Neutrophil (primary cell): ENCODE measurements around the gene PRKCI.

ENCODE experiments used
- H3K27ac ChIP-seq: fragments of 200-600 bp; sonication (generic); 2 replicates; pipeline ENCODE4 v1.5.1; 2016; ENCODE audit warnings: mild to moderate bottlenecking, moderate library complexity
- H3K27me3 ChIP-seq: fragments of 200-600 bp; sonication (generic); 2 replicates; pipeline ENCODE4 v1.6.0; 2016; ENCODE audit warnings: mild to moderate bottlenecking
- H3K36me3 ChIP-seq: fragments of 200-600 bp; sonication (generic); 2 replicates; pipeline ENCODE4 v1.5.1; 2017
- H3K4me1 ChIP-seq, 2 experiments: fragments of 200-600 bp in 1 of 2; sonication (generic) in 1 of 2; 1 replicate in 1 of 2; 2 replicates in 1 of 2; pipeline versions ENCODE4 v1.5.1 to v1.6.1; 2013 to 2016; ENCODE audit warnings: low read depth in 1 of 2, low read length in 1 of 2, mild to moderate bottlenecking in 1 of 2, moderate library complexity in 1 of 2; ENCODE audit not compliant: control insufficient read depth in 1 of 2, insufficient read depth in 1 of 2
- H3K4me3 ChIP-seq, 2 experiments: fragments of 200-600 bp in 1 of 2; sonication (generic) in 1 of 2; 1 replicate in 1 of 2; 2 replicates in 1 of 2; pipeline ENCODE4 v1.5.1; 2013 to 2016; ENCODE audit warnings: low read depth in 1 of 2, low read length in 1 of 2, mild to moderate bottlenecking in 1 of 2, moderate library complexity in 1 of 2
- H3K9me3 ChIP-seq: fragments of 200-600 bp; sonication (generic); 2 replicates; pipeline ENCODE4 v1.5.1; 2016
- CTCF ChIP-seq: fragments of 200-600 bp; sonication (generic); IDR thresholded peaks from 2 replicates; pipeline ENCODE4 v1.5.1; 2016; ENCODE audit warnings: antibody characterized with exemption

The PRKCI gene

GRCh38 chr3:170290194-170290593 lies 68.0 kb downstream of the PRKCI start:
- Histone ChIP-seq H3K27ac (no peak overlapping the region), H3K4me1 (no peaks in the 10 kb centered on the region), H3K36me3 (peaks cover 8% of the 10 kb centered on the region), H3K27me3 (no peaks in the 10 kb centered on the region), H3K4me3 (no peak overlapping the region), H3K9me3 (no peaks in the 10 kb centered on the region)
- no peak for TF ChIP-seq CTCF

GRCh38 chr3:170295586-170295985 lies 73.4 kb downstream of the PRKCI start:
- H3K4me3 ChIP-seq: no peak overlapping the region
- TF ChIP-seq CTCF: no peak
- H3K36me3 ChIP-seq: peaks cover 5% of the 10 kb centered on the region
- no peak overlapping the region for H3K27ac ChIP-seq
- H3K9me3 ChIP-seq: no peaks in the 10 kb centered on the region
- H3K4me1 ChIP-seq: no peaks in the 10 kb centered on the region
- no peaks in the 10 kb centered on the region for H3K27me3 ChIP-seq

GRCh38 chr3:170296703-170297102 lies 74.5 kb downstream of the PRKCI start:
- Histone ChIP-seq H3K36me3 (peaks cover 5% of the 10 kb centered on the region), H3K27ac (no peak overlapping the region), H3K9me3 (no peaks in the 10 kb centered on the region), H3K4me1 (peaks cover 6 to 7% of the 10 kb centered on the region in 2 experiments), H3K27me3 (no peaks in the 10 kb centered on the region), H3K4me3 (no peak overlapping the region)
- TF ChIP-seq CTCF: no peak

- Histone ChIP-seq H3K27me3 (no peaks in the 10 kb centered on the region), H3K9me3 (no peaks in the 10 kb centered on the region), H3K4me3 (no peak overlapping the region), H3K36me3 (no peaks in the 10 kb centered on the region), H3K27ac (no peak overlapping the region), H3K4me1 (peaks cover 14 to 15% of the 10 kb centered on the region in 2 experiments)
- no peak for TF ChIP-seq CTCF
These were observed 79.2 kb downstream of the PRKCI start for GRCh38 chr3:170301405-170301804.

- Histone ChIP-seq H3K27me3 (no peaks in the 10 kb centered on the region), H3K4me3 (no peak overlapping the region), H3K9me3 (no peaks in the 10 kb centered on the region), H3K36me3 (no peaks in the 10 kb centered on the region), H3K4me1 (peaks cover 14 to 15% of the 10 kb centered on the region in 2 experiments), H3K27ac (no peak overlapping the region)
- no peak for TF ChIP-seq CTCF
These were observed 79.8 kb downstream of the PRKCI start for GRCh38 chr3:170302008-170302407.

GRCh38 chr3:170306015-170306414 lies 83.8 kb downstream of the PRKCI start:
- TF ChIP-seq CTCF: no peak
- Histone ChIP-seq H3K4me3 (no peak overlapping the region), H3K9me3 (no peaks in the 10 kb centered on the region), H3K4me1 (peaks cover 14 to 15% of the 10 kb centered on the region in 2 experiments), H3K27me3 (no peaks in the 10 kb centered on the region), H3K27ac (no peak overlapping the region), H3K36me3 (no peaks in the 10 kb centered on the region)
